HG02970 (cell line): ENCODE measurements around the gene MAPK8IP3.
"Not testable (repeated sequence)": the region's sequence is repeated elsewhere in the genome, so short reads cannot be mapped to it uniquely, and the experiment has no call there.

ENCODE experiments used
- ATAC-seq: cut with Tn5 transposase; IDR thresholded peaks from one replicate; pipeline ENCODE4 v1.9.1; 2021; ENCODE audit warnings: mild to moderate bottlenecking, moderate library complexity, moderate number of reproducible peaks; ENCODE audit not compliant: unreplicated experiment, low FRiP score

The MAPK8IP3 gene

GRCh38 chr16:1794908-1795666 is 89.1 kb downstream of the MAPK8IP3 start:
- no peak for ATAC-seq

GRCh38 chr16:1799263-1799662 is 93.3 kb downstream of the MAPK8IP3 start:
- ATAC-seq, result not testable (repeated sequence)

DNA sequence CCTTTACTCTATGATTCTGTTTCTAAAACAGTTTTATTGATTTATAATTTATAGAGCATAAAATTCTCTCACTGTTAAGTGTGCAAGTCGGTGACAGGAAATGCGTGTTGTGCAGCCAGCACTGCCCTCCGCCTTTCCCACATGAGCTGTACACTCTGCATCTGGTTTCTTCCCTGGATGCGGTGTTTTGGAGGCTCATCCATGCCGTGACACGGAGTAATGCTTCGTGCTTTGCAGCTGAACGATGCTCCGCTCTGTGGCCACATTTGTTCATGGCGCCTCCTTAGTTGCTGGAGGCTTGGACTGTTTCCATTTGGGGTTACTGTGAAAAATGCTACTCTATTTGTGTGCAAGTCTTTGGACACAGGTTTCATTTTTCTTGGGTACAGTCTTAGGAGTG is 94.7 kb downstream of the MAPK8IP3 start:
- ATAC-seq, result no peak

DNA sequence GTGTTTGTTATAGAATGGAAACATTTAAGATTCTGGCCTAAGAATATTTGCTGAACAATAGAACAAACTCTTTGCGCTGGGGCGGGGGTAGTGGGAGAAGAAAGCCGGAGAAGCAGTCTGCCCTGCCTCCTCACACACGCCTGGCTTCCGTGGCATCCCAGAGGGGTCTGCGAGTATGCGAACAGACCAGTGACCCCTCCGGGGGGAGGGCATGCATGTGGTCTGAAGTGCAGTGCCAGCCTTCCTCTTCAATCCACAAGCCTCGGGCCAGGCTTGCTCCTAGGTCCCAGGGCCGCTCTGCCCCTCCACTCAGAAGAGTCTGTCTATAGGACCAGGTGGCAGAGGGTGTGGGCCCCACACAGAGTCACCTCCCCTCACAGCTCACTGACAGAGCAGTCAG is 101.6 kb downstream of the MAPK8IP3 start:
- no peak for ATAC-seq

GRCh38 chr16:1808691-1809090 is 102.7 kb downstream of the MAPK8IP3 start:
- no peak for ATAC-seq

GRCh38 chr16:1809281-1809801 is 103.3 kb downstream of the MAPK8IP3 start:
- no peak for ATAC-seq

DNA sequence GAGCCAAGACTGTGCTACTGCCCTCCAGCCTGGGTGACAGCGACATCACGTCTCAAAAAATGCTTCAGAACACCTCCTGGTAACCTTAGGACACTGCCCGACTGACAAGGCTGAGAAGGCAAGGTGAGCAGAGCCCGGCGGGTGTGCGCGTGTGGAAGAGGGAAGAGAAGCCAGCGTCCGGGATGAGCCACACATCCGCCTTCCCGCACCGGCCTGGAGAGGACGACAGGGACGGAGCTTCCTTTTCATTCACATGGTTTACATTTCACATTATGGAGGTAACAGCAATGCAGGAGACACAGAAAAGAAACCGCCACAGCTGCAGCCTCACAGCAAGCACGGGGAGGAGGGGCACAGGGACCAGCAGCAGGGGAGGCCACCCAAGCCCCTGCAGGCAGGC is 104.1 kb downstream of the MAPK8IP3 start:
- ATAC-seq, result no peak

GRCh38 chr16:1810536-1810935 is 104.5 kb downstream of the MAPK8IP3 start:
- no peak for ATAC-seq

DNA sequence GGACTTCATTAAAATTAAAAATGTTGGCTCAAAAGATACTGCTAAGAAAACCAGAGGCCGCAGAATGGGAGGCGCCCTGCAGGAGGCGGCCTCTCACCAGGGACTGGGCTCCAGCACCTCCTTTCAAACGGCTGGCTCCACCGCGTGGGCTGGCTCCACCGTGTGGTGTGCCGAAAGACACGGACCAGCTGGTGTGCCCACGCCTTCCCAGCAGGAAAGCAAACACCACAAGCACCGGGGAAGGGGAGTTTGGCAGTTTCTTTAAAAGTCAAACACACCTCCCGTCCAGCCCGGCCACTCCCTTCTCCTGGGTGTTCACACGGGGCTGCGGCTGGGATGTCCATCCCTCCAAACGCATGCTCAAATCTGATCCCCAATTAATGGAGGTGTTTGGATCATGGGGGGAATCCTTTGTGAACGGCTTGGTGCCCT is 106.8 kb downstream of the MAPK8IP3 start:
- no peak for ATAC-seq

DNA sequence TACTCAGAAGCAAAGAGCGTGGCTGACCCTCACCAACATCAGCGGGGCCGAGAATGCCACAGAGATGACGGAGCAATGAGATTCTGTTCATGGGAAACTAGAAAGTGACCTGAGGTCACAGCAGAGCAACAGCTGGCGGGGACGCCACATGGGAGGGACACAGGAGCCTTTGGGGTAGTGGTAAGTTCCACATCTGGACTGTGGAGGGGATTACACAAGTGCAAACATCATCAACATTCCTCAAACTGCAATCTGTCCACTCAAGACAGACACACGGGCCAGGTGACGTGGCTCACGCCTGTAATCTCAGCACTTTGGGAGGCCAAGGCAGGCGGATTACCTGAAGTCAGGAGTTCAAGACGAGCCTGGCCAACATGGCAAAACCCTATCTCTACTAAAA is 109.5 kb downstream of the MAPK8IP3 start:
- ATAC-seq, result no peak

DNA sequence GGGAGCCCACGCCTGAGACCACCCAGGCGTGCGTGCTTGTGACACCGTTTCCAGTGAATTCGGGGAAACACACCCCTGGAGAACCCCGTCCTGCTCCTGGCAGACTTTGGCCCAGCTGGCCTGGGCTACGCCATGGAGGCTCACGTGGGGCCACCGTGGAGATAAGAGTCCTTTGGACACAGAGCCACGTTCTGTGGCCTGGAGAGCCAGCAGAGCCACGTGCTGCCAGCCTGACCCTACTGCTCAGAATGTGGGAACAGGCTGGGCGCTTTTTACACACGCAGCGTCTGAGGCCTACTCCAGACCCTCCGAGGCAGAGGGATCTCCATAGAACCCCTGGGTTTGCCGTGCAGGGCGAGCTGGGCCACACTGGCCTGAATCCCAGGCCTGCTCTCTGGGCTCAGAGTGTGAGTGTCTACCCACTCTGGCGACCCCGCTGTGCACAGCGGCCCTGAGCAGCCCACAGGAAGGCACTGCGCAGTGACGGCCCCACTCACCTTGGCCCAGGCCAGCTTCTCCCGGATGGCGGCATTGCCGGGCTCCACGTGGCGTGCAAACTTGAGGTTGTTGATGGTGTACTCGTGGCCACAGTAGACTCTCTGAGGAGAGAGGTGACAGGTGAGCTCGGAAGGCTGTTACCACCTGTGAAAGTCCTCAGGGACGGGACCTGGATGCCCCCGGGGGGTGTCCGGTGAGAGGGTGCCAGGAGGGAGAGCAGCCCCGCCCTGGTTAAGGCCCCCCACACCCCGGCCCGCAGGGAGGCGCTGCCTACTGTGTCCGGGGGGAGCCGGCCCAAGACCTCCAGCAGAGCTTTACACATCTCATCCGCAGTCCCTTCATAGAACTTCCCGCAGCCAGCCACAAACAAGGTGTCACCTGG is 110.6 kb downstream of the MAPK8IP3 start:
- ATAC-seq, result no peak

DNA sequence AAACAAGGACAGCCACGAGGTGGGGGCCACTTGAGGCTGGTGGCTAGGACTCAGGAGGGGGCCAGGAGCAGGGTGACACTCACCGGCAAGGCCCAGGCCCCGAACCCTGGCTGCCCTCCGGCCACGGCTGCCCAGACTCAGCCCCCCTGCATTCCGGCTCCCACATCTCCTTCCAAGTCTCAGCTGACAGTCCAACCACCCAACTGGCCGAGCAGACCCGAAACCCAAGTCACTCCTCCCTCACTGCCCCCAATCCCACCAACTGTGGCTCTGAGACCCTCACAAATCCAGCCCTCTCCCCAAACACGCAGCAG is 111.2 kb downstream of the MAPK8IP3 start:
- no peak for ATAC-seq

DNA sequence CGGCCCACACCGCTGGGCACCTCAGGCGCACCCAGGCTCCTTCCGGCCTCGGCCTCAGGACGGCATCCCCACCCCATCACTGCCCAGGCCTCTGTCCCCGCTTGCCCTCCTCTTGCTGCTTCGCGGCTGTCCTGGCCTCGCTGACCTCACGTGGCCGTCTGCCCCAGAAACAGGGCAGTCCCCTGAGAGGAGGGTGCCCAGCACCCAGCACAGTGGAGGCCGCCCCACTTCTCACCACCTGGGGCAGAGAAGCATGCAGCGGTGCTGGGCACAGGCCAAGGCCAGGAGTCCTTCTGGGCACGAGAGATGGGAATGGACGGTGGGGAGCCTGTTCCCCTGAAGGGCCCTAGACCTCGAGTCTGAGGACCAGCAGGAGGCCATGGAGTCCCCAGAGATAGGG is 111.7 kb downstream of the MAPK8IP3 start:
- no peak for ATAC-seq

DNA sequence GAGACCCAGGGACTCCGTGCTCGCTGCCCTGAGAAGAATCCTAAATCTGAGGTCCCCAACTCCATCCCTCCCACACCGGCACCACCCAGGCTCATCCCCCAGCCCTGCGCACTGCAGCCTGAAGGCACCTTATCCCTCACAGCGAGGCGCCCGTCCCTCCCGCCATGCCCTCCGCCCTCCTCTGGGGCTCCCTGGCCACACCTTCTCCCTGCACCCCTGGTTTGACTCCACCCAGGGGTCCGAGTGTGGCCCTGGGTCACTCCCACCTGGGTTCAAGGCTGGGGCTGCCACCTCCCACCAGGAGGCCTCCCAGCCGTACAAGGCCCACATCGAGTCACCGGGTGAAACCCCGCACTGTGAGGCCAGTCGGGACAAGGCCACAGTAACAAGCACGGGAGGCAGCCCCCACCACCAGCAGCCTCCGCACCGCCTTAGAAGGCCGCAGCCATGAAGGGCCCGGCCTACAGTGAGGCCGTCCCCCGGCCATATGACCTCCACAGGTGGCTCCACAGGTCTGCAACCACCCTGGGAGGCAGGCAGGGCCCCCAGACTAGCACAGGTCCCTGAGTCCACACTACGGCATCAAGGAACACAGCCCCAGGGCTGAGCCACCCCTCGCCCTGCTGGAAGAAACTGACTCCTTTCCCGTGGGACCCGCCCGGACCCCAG is 112.3 kb downstream of the MAPK8IP3 start:
- ATAC-seq, result no peak

DNA sequence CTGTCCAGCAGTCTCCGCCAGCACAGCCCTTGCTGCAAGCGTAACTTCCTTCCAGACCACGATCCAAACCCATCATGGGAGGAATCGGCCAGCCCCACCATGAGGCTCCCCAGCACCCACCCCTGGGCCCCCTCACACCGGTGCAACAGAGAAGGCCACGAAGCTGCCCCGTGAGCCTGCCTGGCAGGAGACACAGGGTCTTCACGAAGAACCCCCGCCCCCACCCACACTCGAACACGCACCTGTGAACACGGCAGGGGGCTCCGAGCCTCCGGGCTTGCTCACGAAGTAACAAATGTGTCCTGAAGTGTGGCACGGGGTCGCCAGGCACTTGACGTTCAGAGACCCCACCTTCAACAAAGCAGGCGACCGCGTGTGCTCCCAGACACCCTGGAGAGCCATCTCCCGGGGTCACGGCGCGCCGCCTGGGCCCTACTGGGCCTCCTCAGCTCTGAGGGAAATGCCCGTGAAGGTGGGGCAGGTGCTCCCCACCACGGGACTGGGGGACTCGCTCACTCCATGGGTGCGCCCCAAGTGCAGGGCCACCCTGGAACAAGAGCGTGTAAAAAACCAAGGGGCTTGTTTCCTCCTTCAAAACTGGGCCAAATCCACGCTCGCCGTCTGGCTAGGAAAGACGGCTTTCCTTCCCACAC is 113.0 kb downstream of the MAPK8IP3 start:
- no peak for ATAC-seq

DNA sequence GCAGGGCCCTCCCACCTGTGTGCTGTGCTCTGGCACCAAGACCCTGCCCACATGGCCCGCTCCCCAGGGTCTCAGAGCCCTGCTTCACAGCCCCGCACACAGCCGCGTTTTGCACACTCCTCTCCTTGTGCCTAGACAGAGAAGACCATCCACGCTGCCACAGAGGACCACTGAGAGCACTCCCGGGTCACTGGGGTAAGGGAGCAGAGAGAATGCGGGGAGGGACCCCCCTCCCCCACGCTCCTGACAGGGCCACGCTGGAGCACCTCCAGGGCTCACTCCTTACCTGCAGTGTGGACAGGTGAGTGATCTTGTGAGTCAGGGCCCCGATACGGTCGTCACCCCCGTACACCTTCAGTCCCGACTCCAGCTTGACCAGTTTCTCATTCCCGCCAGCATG is 113.6 kb downstream of the MAPK8IP3 start:
- ATAC-seq, result no peak
